Activated CD4-positive, alpha-beta memory T cell treated with anti-CD3 and anti-CD28 coated beads, Interleukin-2, amount 10 ng/mL, durations not matched to agents 7 days and 5 days (primary cell): ENCODE results near the gene PDILT. TPM values are rescaled to one million over a fixed set of nuclear protein-coding genes. Genes with fewer than 3 reads are reported as not detected.

Source experiments
- CTCF ChIA-PET: fragments of 350-600 bp; sonication (Branson Sonifier 250); formaldehyde crosslinking; loops from one replicate; lab custom pipeline; 2021; ENCODE audit warnings: antibody characterized with exemption, inconsistent platforms; lab: Charles Lee
- POLR2A ChIA-PET: fragments of 350-600 bp; sonication (Branson Sonifier 250); formaldehyde crosslinking; loops from one replicate; lab custom pipeline; 2021; ENCODE audit warnings: antibody characterized with exemption; lab: Charles Lee
- DNase-seq: peaks from one replicate; pipeline ENCODE4 v3.0.0-alpha.2; 2020
- H3K27ac Mint-ChIP-seq: one replicate; pipeline ENCODE4 v1.8.0; 2021; ENCODE audit warnings: mild to moderate bottlenecking, mixed read lengths
- H3K27me3 Mint-ChIP-seq: one replicate; pipeline ENCODE4 v1.8.0; 2021; ENCODE audit warnings: mixed read lengths
- H3K36me3 Mint-ChIP-seq: one replicate; pipeline ENCODE4 v1.8.0; 2021; ENCODE audit warnings: low read depth, mixed read lengths
- H3K4me1 Mint-ChIP-seq: one replicate; pipeline ENCODE4 v1.8.0; 2021; ENCODE audit warnings: mixed read lengths
- H3K4me3 Mint-ChIP-seq: one replicate; pipeline ENCODE4 v1.8.0; 2021; ENCODE audit warnings: mild to moderate bottlenecking, mixed read lengths
- H3K9me3 Mint-ChIP-seq: one replicate; pipeline ENCODE4 v1.8.0; 2021; ENCODE audit warnings: mixed read lengths
- total RNA-seq, 2 experiments: library from RNA; stranded (reverse); gene quantifications; one replicate each; pipeline ENCODE4 v1.2.3, GENCODE V29; 2021

Gene PDILT
- total RNA-seq, 2 experiments from 2014 or later, result not detected

DNA sequence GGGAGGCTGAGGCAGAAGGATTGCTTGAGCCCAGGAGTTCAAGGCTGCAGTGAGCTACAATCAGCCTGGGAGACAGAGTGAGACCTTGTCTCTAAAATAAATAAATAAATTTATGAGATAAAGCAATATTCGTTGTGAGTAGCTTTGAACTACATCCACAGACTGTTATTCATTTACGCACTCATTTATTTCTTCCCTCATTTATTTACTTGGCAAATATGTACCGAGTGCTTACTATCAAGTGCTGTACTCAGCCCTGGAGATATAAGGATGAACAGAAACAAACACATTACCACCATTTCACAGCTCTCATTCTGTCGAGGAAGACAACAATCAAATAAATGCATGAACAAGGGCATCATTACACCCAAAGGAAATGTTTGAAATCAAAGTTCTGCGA is 27.4 kb downstream of the PDILT start:
- Mint-ChIP-seq H3K9me3 (no peaks in the 10 kb centered on the region), H3K27me3 (peaks cover 6% of the 10 kb centered on the region), H3K4me3 (no peak overlapping the region), H3K36me3 (no peaks in the 10 kb centered on the region), H3K4me1 (no peaks in the 10 kb centered on the region), H3K27ac (no peak overlapping the region)
- POLR2A ChIA-PET, result no interaction called here
- CTCF ChIA-PET, result interaction anchor here (1.2 to 2.8 kb wide), 2 partner anchors 8 to 10 kb away, joined by 3 to 16 read pairs; no protein-coding TSS in a partner anchor
- no peak for DNase-seq

DNA sequence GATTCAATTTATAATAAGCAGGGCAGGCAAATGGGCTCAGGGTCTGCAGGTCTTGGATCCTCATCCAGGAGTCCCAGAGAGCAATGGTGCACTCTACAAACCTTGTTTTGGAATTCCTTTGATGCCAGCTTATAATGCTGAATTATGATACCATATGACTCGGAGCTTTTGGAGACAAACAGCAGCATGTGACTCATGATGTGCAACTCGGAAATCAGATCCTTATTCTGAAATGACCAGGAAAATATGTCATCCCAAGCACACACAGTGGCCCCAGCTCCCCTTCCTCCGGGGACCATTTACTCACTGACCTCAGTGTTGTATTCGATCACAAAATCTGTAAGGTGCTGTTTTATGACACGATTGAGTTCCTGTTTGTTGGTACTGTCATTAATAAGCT is 31.8 kb downstream of the PDILT start:
- Mint-ChIP-seq H3K27ac (no peak overlapping the region), H3K27me3 (peaks cover 8% of the 10 kb centered on the region), H3K36me3 (no peaks in the 10 kb centered on the region), H3K4me1 (no peaks in the 10 kb centered on the region), H3K4me3 (no peak overlapping the region), H3K9me3 (no peaks in the 10 kb centered on the region)
- ChIA-PET CTCF (interaction anchor here (2.5 kb wide), 1 partner anchor 12 kb away, joined by 21 read pairs; no protein-coding TSS in a partner anchor), POLR2A (no interaction called here)
- DNase-seq, result no peak

- CTCF ChIA-PET, result no interaction called here
- Mint-ChIP-seq H3K27ac (no peak overlapping the region), H3K4me3 (no peak overlapping the region), H3K36me3 (no peaks in the 10 kb centered on the region), H3K9me3 (no peaks in the 10 kb centered on the region), H3K27me3 (peaks cover 5% of the 10 kb centered on the region), H3K4me1 (no peaks in the 10 kb centered on the region)
- no peak for DNase-seq
- POLR2A ChIA-PET, result no interaction called here
These were observed 35.0 kb downstream of the PDILT start for GRCh38 chr16:20369452-20370054.

DNA sequence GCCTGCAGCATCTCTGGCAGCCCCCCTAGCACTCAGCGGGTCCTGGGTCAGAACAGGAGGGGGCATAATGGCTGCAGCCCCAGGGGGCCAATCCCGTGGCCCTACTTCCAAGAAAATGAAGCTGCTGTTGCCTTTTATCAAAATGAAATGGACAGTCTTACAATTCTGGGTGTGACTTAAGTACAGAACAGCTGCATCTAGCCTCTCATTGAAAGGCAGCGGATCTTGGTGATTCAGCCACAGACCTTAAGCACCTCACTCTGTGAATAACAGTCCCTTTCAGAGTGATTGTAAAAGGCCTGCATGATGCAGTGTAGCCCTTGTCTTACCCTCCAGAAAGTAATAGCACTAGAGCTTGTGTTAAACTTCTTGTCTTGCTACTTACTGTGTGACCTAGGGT is 40.5 kb downstream of the PDILT start:
- H3K4me1 Mint-ChIP-seq, result no peaks in the 10 kb centered on the region
- no peaks in the 10 kb centered on the region for H3K36me3 Mint-ChIP-seq
- POLR2A ChIA-PET, result no interaction called here
- no peaks in the 10 kb centered on the region for H3K9me3 Mint-ChIP-seq
- CTCF ChIA-PET, result interaction anchor here (1.2 kb wide), 1 partner anchor 21 kb away, joined by 5 read pairs; no protein-coding TSS in a partner anchor
- H3K4me3 Mint-ChIP-seq, result no peak overlapping the region
- no peak for DNase-seq
- H3K27ac Mint-ChIP-seq, result no peak overlapping the region
- H3K27me3 Mint-ChIP-seq, result no peaks in the 10 kb centered on the region

DNA sequence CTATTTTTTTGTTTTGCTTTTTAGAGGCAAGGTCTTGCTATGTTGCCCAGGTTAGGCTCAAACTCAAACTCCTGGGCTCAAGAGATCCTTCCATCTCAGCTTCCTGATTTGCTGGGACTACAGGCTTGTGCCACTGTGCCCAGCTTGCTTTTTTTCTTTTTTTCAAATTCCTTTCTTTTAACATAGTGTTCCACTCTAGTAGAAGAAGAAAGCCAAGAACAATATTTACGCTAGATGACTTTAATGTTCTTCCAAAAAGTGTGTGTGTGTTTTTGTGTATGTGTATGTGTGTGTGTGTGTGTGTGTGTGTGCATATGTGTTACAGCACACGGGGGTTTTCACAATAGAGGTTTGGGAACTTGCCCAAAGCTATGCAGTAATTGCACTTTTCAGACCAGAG is 41.3 kb downstream of the PDILT start:
- ChIA-PET POLR2A (no interaction called here), CTCF (interaction anchor here (1.2 kb wide), 1 partner anchor 22 kb away, joined by 5 read pairs; no protein-coding TSS in a partner anchor)
- H3K9me3 Mint-ChIP-seq, result no peaks in the 10 kb centered on the region
- no peaks in the 10 kb centered on the region for H3K4me1 Mint-ChIP-seq
- H3K27ac Mint-ChIP-seq, result no peak overlapping the region
- H3K4me3 Mint-ChIP-seq, result no peak overlapping the region
- no peaks in the 10 kb centered on the region for H3K27me3 Mint-ChIP-seq
- no peak for DNase-seq
- no peaks in the 10 kb centered on the region for H3K36me3 Mint-ChIP-seq

- H3K27me3 Mint-ChIP-seq, result no peaks in the 10 kb centered on the region
- no peaks in the 10 kb centered on the region for H3K4me1 Mint-ChIP-seq
- H3K27ac Mint-ChIP-seq, result no peak overlapping the region
- ChIA-PET CTCF (interaction anchor here (1.0 kb wide), 1 partner anchor 26 kb away, joined by 3 read pairs; no protein-coding TSS in a partner anchor), POLR2A (no interaction called here)
- H3K36me3 Mint-ChIP-seq, result no peaks in the 10 kb centered on the region
- H3K4me3 Mint-ChIP-seq, result no peak overlapping the region
- no peak for DNase-seq
- H3K9me3 Mint-ChIP-seq, result no peaks in the 10 kb centered on the region
These were observed 44.5 kb downstream of the PDILT start for GRCh38 chr16:20359997-20360396.

DNA sequence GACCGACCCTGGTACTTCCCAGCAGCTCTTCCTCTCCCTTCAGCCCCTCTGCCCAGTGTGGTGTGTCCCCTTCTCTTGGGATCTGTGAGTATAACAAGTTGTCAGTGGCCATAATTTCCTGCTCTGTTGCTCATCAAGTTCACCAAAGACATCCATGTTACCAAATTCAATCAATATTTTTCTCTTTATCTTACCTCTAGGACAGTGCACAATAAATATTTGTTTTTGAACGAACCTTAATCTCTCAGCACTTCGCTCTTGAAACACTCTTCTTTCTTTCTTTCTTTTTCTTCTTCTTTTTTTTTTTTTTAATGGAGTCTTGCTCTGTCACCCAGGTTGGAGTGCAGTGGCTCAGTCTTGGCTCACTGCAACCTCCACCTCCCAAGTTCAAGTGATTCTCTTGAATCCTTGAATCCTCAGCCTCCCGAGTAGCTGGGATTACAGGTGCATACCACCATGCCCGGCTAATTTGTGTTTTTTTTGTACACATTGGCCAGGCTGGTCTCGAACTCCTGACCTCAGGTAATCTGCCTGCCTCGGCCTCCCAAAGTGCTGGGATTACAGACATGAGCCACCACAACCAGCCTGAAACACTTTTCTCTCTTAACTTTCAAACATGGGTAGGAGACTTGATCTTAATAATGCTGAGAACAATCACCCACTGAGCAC is 49.3 kb downstream of the PDILT start:
- Mint-ChIP-seq H3K36me3 (no peaks in the 10 kb centered on the region), H3K4me3 (no peak overlapping the region), H3K27me3 (no peaks in the 10 kb centered on the region), H3K4me1 (no peaks in the 10 kb centered on the region), H3K9me3 (no peaks in the 10 kb centered on the region), H3K27ac (no peak overlapping the region)
- CTCF ChIA-PET, result no interaction called here
- POLR2A ChIA-PET, result no interaction called here
- no peak for DNase-seq

DNA sequence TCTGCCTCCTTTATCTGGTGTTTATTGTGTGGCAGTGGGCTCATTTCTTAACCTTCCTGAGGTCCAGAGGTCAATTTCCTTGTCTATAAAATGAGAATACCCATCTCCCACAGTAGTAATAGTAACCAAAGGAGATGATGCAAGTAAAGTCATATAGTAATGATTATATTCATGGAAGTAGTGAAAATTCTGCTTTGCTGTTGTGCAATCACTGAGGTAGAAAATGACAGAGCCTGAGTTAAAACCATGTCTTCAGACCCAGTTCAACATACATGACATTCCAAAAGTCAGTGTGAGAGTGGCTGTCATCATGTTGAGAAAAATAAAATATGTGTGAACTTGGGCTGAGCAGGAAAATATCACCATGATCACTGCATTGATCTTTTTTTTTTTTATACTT is 51.2 kb downstream of the PDILT start:
- Mint-ChIP-seq H3K36me3 (no peaks in the 10 kb centered on the region), H3K27me3 (no peaks in the 10 kb centered on the region), H3K4me3 (no peak overlapping the region), H3K9me3 (no peaks in the 10 kb centered on the region), H3K4me1 (no peaks in the 10 kb centered on the region), H3K27ac (no peak overlapping the region)
- no peak for DNase-seq
- ChIA-PET POLR2A (no interaction called here), CTCF (no interaction called here)

- POLR2A ChIA-PET, result no interaction called here
- no peaks in the 10 kb centered on the region for H3K36me3 Mint-ChIP-seq
These were observed 51.9 kb downstream of the PDILT start, which contains the start of gene UMOD for GRCh38 chr16:20352615-20353014. UMOD (minus strand) TSS chr16:20352715; CDS start chr16:20350737, 1,978 bp downstream.

DNA sequence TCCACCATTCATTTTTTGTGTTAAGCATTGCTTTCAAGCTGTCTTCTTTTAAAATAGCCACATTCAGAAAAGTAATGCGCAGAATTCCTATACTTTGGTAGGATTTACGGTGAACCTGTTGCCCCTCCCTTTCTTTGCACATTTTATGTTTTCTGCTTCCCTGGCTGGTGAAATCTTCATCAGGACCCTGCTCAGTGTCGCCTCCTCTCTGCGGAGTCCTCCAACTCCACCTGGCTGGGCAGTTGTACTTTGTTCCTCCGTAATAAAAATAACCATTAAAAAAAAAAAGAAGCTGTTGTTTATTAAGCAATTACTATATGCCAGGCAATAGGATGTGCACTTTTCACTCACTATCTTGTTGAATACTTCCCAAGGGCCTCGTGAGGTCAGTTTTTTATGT is 54.9 kb downstream of the PDILT start:
- Mint-ChIP-seq H3K4me1 (no peaks in the 10 kb centered on the region), H3K27me3 (no peaks in the 10 kb centered on the region), H3K9me3 (no peaks in the 10 kb centered on the region), H3K27ac (no peak overlapping the region), H3K4me3 (no peak overlapping the region), H3K36me3 (no peaks in the 10 kb centered on the region)
- POLR2A ChIA-PET, result no interaction called here
- CTCF ChIA-PET, result no interaction called here
- DNase-seq, result no peak

More at GRCh38 chr16:20352615-20353014, 51.9 kb downstream of the PDILT start, which contains the start of gene UMOD:
- H3K27me3 Mint-ChIP-seq, result no peaks in the 10 kb centered on the region
- CTCF ChIA-PET, result no interaction called here
- no peaks in the 10 kb centered on the region for H3K9me3 Mint-ChIP-seq
- H3K27ac Mint-ChIP-seq, result no peak within 1 kb of the TSS
- H3K4me3 Mint-ChIP-seq, result no peak within 1 kb of the TSS
- no peak for DNase-seq
- no peaks in the 10 kb centered on the region for H3K4me1 Mint-ChIP-seq

GRCh38 chr16:20348365-20349185 is 56.0 kb downstream of the PDILT start:
- no peak for DNase-seq
- Mint-ChIP-seq H3K4me3 (no peak overlapping the region), H3K4me1 (no peaks in the 10 kb centered on the region), H3K27ac (no peak overlapping the region), H3K36me3 (no peaks in the 10 kb centered on the region), H3K27me3 (no peaks in the 10 kb centered on the region), H3K9me3 (no peaks in the 10 kb centered on the region)
- ChIA-PET CTCF (no interaction called here), POLR2A (no interaction called here)

DNA sequence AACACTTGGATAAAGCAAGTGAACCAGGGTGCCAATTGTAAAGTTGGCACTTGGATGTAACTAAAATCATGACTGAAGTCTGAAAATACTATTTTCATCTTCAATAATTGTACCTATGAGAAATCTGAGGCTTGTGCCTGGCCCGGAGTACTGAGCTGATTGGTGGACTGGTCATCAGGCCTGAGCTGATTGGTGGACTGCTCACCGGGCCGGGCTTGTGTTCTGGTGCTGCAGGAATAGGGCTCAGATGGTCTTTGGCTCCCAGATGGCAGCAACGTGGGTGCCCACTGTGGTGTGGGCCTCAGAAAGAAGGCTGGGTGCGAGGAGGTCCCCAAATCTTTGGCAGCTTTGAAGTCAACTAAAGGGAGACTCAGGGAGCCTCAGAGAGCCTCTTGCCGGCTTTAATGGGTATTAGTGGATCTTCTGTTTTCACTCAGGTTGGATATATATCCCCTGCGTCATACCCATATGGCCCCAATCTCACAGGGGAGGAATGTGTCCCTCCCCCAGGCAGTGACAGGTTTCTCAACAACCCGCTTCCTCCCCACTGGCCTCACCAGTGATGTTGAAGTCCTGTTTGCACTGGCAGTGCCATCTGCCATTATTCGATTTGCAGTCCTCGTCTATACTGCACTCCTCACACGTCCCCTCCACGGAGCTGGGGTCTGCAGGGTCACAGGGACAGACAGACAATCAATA is 56.7 kb downstream of the PDILT start:
- Mint-ChIP-seq H3K4me3 (no peak overlapping the region), H3K9me3 (no peaks in the 10 kb centered on the region), H3K27me3 (no peaks in the 10 kb centered on the region), H3K27ac (no peak overlapping the region), H3K36me3 (no peaks in the 10 kb centered on the region), H3K4me1 (no peaks in the 10 kb centered on the region)
- ChIA-PET POLR2A (no interaction called here), CTCF (no interaction called here)
- no peak for DNase-seq

DNA sequence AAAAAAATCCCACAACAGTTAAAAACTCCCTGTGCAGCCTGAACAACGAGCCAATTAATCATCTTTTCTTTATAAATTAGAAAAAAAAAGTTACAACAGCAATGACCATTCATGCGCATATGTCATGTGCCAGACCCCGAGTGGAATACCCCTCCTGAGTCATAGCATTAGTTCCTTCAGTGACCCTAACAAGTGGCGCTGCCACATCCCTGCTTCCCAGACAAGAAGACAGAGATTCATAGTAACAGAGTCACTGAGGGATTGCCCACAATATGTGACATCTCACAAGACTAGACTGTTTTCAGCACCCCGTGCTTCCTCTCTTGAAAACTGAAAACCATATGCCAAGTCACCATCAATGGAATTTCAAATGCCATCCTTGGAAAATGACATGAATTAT is 59.9 kb downstream of the PDILT start:
- CTCF ChIA-PET, result no interaction called here
- POLR2A ChIA-PET, result no interaction called here
- DNase-seq, result no peak
- H3K27ac Mint-ChIP-seq, result no peak overlapping the region
- H3K9me3 Mint-ChIP-seq, result no peaks in the 10 kb centered on the region
- no peaks in the 10 kb centered on the region for H3K36me3 Mint-ChIP-seq
- no peak overlapping the region for H3K4me3 Mint-ChIP-seq
- H3K4me1 Mint-ChIP-seq, result no peaks in the 10 kb centered on the region
- no peaks in the 10 kb centered on the region for H3K27me3 Mint-ChIP-seq
